Kidney (tissue), 14 donors: Measurements from ENCODE around the gene PRDM16. TPM values are rescaled to one million over a fixed set of nuclear protein-coding genes. Genes with fewer than 3 reads are reported as not detected.
A peak's percentile ranks its signal among the peaks of the same experiment; 100 is the strongest.

Experiments
- DNase-seq, 5 donors: peaks; one replicate each; pipeline ENCODE4 v3.0.0-alpha.2; 2013 to 2020
- FAIRE-seq: peaks from 2 replicates; lab custom pipeline; 2012; peaks lifted over from hg19 to GRCh38; lab: Jason Lieb, UNC
- H3K27ac ChIP-seq, 2 donors: one replicate each; pipeline ENCODE4 v1.7.0; 2013; ENCODE audit warnings: low read depth in 2 of 2, low read length in 2 of 2, inconsistent platforms in 1 of 2
- H3K27me3 ChIP-seq: one replicate; pipeline ENCODE4 v1.7.1; 2013; ENCODE audit warnings: low read length, inconsistent platforms; ENCODE audit not compliant: control insufficient read depth, insufficient read depth
- H3K36me3 ChIP-seq, 3 donors: one replicate each; pipeline versions ENCODE4 v1.7.0 to v1.7.1; 2013; ENCODE audit warnings: low read length in 3 of 3, control low read depth in 1 of 3, inconsistent platforms in 1 of 3; ENCODE audit not compliant: insufficient read depth in 3 of 3, control insufficient read depth in 2 of 3
- H3K4me1 ChIP-seq, 3 donors: one replicate each; pipeline versions ENCODE4 v1.7.0 to v1.7.1; 2013; ENCODE audit warnings: low read length in 3 of 3, inconsistent platforms in 1 of 3, low read depth in 1 of 3; ENCODE audit not compliant: control insufficient read depth in 2 of 3, insufficient read depth in 2 of 3
- H3K4me3 ChIP-seq, 3 donors: one replicate each; pipeline versions ENCODE4 v1.7.0 to v1.8.1; 2013; ENCODE audit warnings: low read length in 3 of 3, control low read depth in 1 of 3, inconsistent platforms in 1 of 3
- H3K9ac ChIP-seq, 3 donors: one replicate each; pipeline versions ENCODE4 v1.7.0 to v1.7.1; 2013; ENCODE audit warnings: low read length in 3 of 3, control low read depth in 1 of 3, inconsistent platforms in 1 of 3
- H3K9me3 ChIP-seq, 3 donors: one replicate each; pipeline versions ENCODE4 v1.7.0 to v1.7.1; 2013; ENCODE audit warnings: low read length in 3 of 3, control low read depth in 1 of 3, inconsistent platforms in 1 of 3; ENCODE audit not compliant: control insufficient read depth in 2 of 3, insufficient read depth in 1 of 3
- intact Hi-C: fragments of 100-400 bp; cut with DNase I; formaldehyde crosslinking; loops from one replicate; pipeline ENCODE4 v1.11.1; 2022
- polyA plus RNA-seq: library from polyadenylated mRNA; stranded (reverse); fragments of 350-450 nt; fragmentation: Illumina TruSeq; extraction: RNeasy Lipid Tissue Mini Kit (QIAGEN cat#74804); gene quantifications from one replicate; pipeline ENCODE4 v1.2.3, GENCODE V29; 2014; ENCODE audit warnings: low read depth, low replicate concordance; ENCODE audit not compliant: insufficient read depth
- total RNA-seq: library from RNA; stranded (reverse); fragmentation: NEBNext Ultra II Directional; extraction: Animal tissue kit (Norgen Biotek cat#: 25700); gene quantifications from one replicate; pipeline ENCODE4 v1.2.1, GENCODE V29; 2021
- TF ChIP-seq, protein P1 (sequence below): IDR thresholded peaks from 3 replicates; pipeline ENCODE4 v1.5.1; 2012; ENCODE audit warnings: mild to moderate bottlenecking, moderate library complexity, borderline replicate concordance; ENCODE audit not compliant: insufficient read depth; ENCODE audit errors: extremely low read depth
- donor health status: control.
- donor health status: control.
- donor health status: control.
- donor health status: control.
- donor health status: control.
- donor health status: DM: yes; HTN: yes; CAD: no.
- donor health status: Normal renal cell carcinoma (clear cell type).

Gene PRDM16
- total and polyA plus RNA-seq, 2 donors from 2014 or later: 3.0 to 21.9 TPM

DNA sequence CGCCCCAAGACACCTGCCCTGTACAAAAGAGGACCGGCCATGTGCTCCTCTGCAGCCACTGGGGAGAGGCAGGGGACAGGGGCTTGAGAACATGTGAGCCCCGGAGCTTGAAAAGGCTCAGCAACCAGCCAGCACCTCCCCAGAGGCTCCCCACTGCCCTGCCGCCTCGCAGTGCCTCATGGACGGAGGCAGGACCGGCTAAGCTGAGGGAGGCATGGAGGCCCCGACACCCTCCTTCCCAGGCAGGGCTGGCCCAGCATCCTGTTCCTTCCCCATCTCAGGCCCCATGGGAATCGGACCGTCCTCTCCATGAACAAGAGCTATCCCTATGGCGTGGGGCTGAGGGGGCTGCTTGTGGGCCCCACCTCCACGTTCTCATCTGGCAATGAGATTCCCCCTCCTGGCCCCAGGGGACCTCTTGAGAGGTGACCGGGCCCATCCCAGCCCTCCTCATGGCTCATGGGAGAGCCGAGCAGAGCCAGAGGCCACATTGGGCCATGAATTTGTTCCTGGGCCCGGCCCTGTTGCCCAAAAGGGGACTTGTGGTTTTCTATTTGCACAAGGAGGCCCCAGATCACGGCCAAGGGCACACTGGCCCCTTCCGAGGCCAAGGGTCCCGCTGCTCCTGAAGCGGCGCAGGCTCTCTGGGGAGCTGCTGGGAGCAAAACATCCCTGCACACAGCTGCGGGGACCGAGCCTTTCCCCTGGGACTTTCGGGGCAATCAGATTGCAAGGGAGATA lies 320.3 kb downstream of the PRDM16 start:
- Histone ChIP-seq H3K27ac (no peak overlapping the region), H3K36me3 (no peaks in the 10 kb centered on the region), H3K27me3 (peaks cover 14% of the 10 kb centered on the region), H3K9me3 (no peaks in the 10 kb centered on the region), H3K4me1 (peaks cover 0 to 6% (median 6%) of the 10 kb centered on the region in 3 donors), H3K4me3 (no peak overlapping the region), H3K9ac (no peak overlapping the region)
- intact Hi-C loops: no loop called here
- FAIRE-seq (no peak), DNase-seq (no peak)
- TF ChIP-seq, protein P1, sequence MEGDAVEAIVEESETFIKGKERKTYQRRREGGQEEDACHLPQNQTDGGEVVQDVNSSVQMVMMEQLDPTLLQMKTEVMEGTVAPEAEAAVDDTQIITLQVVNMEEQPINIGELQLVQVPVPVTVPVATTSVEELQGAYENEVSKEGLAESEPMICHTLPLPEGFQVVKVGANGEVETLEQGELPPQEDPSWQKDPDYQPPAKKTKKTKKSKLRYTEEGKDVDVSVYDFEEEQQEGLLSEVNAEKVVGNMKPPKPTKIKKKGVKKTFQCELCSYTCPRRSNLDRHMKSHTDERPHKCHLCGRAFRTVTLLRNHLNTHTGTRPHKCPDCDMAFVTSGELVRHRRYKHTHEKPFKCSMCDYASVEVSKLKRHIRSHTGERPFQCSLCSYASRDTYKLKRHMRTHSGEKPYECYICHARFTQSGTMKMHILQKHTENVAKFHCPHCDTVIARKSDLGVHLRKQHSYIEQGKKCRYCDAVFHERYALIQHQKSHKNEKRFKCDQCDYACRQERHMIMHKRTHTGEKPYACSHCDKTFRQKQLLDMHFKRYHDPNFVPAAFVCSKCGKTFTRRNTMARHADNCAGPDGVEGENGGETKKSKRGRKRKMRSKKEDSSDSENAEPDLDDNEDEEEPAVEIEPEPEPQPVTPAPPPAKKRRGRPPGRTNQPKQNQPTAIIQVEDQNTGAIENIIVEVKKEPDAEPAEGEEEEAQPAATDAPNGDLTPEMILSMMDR: no peak

DNA sequence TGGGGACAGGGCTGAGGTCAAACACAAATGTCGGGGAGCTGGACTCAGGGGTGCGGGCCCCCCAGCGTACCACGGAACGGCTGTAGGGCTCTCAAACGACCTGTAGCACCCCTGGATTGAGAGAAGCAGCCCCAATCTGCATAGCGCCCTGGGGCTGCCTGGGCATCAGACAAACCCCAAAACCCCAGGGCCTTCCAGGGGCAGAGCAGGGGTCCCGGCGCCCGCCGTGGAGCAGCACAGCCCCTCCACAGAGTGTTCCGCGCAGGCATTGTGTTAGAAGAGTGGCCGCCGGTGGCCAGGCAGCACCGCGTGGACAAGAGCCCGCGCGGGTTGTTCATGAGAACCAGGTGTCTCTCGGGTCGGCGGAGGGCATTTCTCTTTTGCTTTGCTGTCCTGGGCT lies 321.3 kb downstream of the PRDM16 start:
- TF ChIP-seq, protein P1: no peak
- intact Hi-C loops: no loop called here
- Histone ChIP-seq H3K4me3 (no peak overlapping the region), H3K9ac (no peak overlapping the region), H3K27me3 (peaks cover 16% of the 10 kb centered on the region), H3K4me1 (peaks cover 0 to 6% (median 6%) of the 10 kb centered on the region in 3 donors), H3K9me3 (no peaks in the 10 kb centered on the region), H3K36me3 (no peaks in the 10 kb centered on the region), H3K27ac (no peak overlapping the region)
- DNase-seq (no peak), FAIRE-seq (no peak)

DNA sequence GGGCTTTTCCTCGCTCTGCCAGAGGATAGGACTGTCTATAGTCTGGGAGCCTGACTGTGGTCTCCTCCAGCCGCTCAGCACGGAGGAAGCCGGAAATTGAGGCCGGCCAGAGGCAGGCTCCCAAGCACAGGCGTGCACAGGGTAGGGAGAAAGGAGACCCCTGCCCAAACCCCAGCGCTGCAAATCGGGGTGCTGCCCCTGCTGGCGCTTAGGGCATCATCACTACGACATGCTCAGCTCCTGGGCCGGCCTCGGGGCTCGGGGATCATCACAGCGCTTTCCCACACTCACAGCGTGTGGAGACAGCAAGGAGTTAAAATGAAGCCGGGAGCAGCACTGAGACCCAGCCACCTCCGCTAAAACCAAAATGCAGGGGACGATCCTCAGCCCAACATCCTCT lies 322.7 kb downstream of the PRDM16 start:
- FAIRE-seq (no peak), DNase-seq (peak in 1 of 5 donors; percentile 31)
- Histone ChIP-seq H3K4me1 (peaks cover 0 to 6% (median 6%) of the 10 kb centered on the region in 3 donors), H3K4me3 (no peak overlapping the region), H3K9me3 (no peaks in the 10 kb centered on the region), H3K27me3 (peaks cover 18% of the 10 kb centered on the region), H3K27ac (no peak overlapping the region), H3K36me3 (no peaks in the 10 kb centered on the region), H3K9ac (no peak overlapping the region)
- TF ChIP-seq, protein P1: no peak
- intact Hi-C loops: no loop called here
